CD4-positive, alpha-beta T cell treated with Interleukin-12 subunit alpha and Interleukin-12 subunit beta, for 1 hour (primary cell): Measurements from ENCODE around the gene CRYGC.

Experiments
- DNase-seq: peaks from one replicate; pipeline ENCODE4 v3.0.0-alpha.2; 2020

The CRYGC gene

DNA sequence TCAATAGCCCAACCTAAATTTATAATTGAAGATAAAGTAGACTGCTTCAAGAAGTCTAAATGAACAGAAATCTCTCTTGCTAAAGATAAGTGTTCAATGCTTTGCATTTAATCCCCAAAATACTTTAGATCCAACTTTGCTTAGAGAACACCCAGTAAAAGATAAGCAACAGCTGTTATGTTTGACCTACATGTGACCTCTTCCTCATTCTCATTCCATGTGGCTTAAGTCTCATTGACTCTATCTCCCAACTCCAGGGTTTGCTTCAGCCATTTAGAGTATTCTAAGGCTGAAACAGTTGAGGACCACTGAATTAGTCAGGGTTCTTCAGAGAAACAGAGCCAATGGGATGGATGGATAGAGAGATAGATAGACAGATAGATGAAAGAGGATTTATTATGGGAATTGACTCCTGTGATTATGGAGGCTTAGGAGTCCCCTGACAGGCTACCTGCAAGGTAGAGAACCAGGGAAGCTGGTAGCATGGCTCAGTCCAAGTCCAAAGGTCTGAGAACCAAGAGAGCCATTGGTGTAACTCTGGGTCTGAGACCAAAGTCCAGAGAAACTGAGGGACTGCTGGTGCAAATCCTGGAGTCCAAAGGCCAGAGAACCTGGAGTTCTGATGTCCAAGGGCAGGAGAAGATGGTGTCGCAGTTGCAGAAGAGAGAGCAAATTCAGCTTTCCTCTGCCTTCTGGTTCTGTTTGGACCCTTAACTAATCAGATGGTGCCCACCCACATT is 37.4 kb downstream of the CRYGC start:
- DNase-seq, result no peak

GRCh38 chr2:208090420-208090819 is 39.2 kb downstream of the CRYGC start:
- DNase-seq, result no peak

DNA sequence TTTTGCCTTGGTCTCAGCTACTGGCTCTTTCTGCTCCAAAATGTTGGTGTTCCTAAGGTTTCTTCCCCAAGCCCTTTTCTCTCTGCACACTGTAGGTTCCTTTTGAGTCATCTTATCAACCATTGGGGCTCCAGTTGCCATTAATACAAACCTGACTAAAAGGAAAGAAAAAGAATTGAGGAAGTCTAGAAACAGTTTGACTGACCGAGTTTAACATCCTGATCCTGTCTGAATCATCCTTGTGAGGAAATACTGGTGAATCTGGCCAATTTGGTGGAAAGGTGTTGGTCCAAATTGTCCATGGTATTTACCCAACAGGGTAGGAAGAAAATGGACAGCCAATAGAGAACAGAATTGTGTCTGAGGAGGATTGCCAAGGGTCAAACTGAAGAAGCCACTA is 43.6 kb downstream of the CRYGC start:
- no peak for DNase-seq

- DNase-seq, result no peak
Measured at GRCh38 chr2:208083807-208084206, 45.8 kb downstream of the CRYGC start.
